K562 (cell line): Measurements from ENCODE around the gene CD8A.
"Not testable (repeated sequence)": the region's sequence is repeated elsewhere in the genome, so short reads cannot be mapped to it uniquely, and the experiment has no call there.

Experiments
- BACH1 ChIP-seq: fragments of 200-800 bp; sonication (Bioruptor generic); IDR thresholded peaks from 2 replicates; pipeline ENCODE4 v1.6.1; 2016; ENCODE audit warnings: missing genetic modification characterization, missing compliant biosample characterization
- HMGN3 ChIP-seq: IDR thresholded peaks from 2 replicates; pipeline ENCODE4 v1.6.1; 2011; ENCODE audit warnings: borderline replicate concordance, low read depth, mild to moderate bottlenecking, mixed read lengths, low read length; ENCODE audit not compliant: insufficient read length; ENCODE audit errors: extremely low read depth
- HNRNPK ChIP-seq: fragments of 200-400 bp; formaldehyde crosslinking; IDR thresholded peaks from one replicate; pipeline ENCODE4 v1.6.1; 2018; ENCODE audit warnings: mild to moderate bottlenecking, low read depth, low read length; ENCODE audit not compliant: poor library complexity, severe bottlenecking
- MYNN ChIP-seq, 2 experiments: sonication (generic); formaldehyde crosslinking in 1 of 2; IDR thresholded peaks; 2 replicates each; pipeline versions ENCODE4 v1.5.0 to v1.6.1; 2016 to 2020; ENCODE audit warnings: antibody characterized with exemption in 1 of 2, missing genetic modification reagents in 1 of 2
- NFE2L1 ChIP-seq: fragments of 450-650 bp; IDR thresholded peaks from 2 replicates; pipeline ENCODE4 v1.6.1; 2016; ENCODE audit warnings: missing genetic modification characterization, low read depth, mild to moderate bottlenecking, missing compliant biosample characterization, moderate library complexity, borderline replicate concordance
- NFYB ChIP-seq: IDR thresholded peaks from 2 replicates; pipeline ENCODE4 v1.6.1; 2011; ENCODE audit warnings: mild to moderate bottlenecking, moderate library complexity; ENCODE audit not compliant: insufficient read length; ENCODE audit errors: extremely low read depth
- NKRF ChIP-seq: fragments of 450-650 bp; IDR thresholded peaks from 2 replicates; pipeline ENCODE4 v1.6.1; 2016; ENCODE audit warnings: borderline replicate concordance
- NR1H2 ChIP-seq: sonication (generic); formaldehyde crosslinking; IDR thresholded peaks from 2 replicates; pipeline ENCODE4 v1.4.0; 2020; ENCODE audit warnings: mild to moderate bottlenecking, missing genetic modification reagents
- NR2C2 ChIP-seq, 2 experiments: fragments of 200-800 bp in 1 of 2; sonication (Bioruptor generic) in 1 of 2; sonication (generic) in 1 of 2; formaldehyde crosslinking in 1 of 2; IDR thresholded peaks; 2 replicates each; pipeline versions ENCODE4 v1.6.1 to v1.8.0; 2016 to 2022; ENCODE audit warnings: mild to moderate bottlenecking in 1 of 2, missing compliant biosample characterization in 1 of 2, missing genetic modification characterization in 1 of 2, missing genetic modification reagents in 1 of 2
- POLR2A ChIP-seq: fragments of 450-650 bp; conservative IDR thresholded peaks from 2 replicates; pipeline ENCODE4 v1.6.1; 2016
- TCF7 ChIP-seq: sonication (generic); IDR thresholded peaks from 2 replicates; pipeline ENCODE4 v1.6.1; 2016; ENCODE audit warnings: antibody characterized with exemption, borderline replicate concordance
- ZNF174 ChIP-seq: fragments of 250-450 bp; sonication (Bioruptor Pico); IDR thresholded peaks from 2 replicates; pipeline ENCODE4 v1.4.0; 2020; ENCODE audit warnings: mild to moderate bottlenecking
- TF ChIP-seq, protein P1 (sequence below), 3 experiments: IDR thresholded peaks in 2 of 3; conservative IDR thresholded peaks in 1 of 3; 2 replicates each; pipeline ENCODE4 v1.5.1; 2011 to 2012; ENCODE audit warnings: low read length in 3 of 3, mild to moderate bottlenecking in 3 of 3, control low read depth in 2 of 3, improper control_type of control experiment in 1 of 3, inconsistent platforms in 1 of 3, low read depth in 1 of 3, mixed read lengths in 1 of 3, moderate library complexity in 1 of 3; ENCODE audit not compliant: insufficient read depth in 2 of 3
- TF ChIP-seq, protein P2 (sequence below): fragments of 450-650 bp; conservative IDR thresholded peaks from 2 replicates; pipeline ENCODE4 v1.6.1; 2016; ENCODE audit warnings: missing genetic modification characterization, low read depth, mild to moderate bottlenecking, missing compliant biosample characterization, moderate library complexity

DNA sequence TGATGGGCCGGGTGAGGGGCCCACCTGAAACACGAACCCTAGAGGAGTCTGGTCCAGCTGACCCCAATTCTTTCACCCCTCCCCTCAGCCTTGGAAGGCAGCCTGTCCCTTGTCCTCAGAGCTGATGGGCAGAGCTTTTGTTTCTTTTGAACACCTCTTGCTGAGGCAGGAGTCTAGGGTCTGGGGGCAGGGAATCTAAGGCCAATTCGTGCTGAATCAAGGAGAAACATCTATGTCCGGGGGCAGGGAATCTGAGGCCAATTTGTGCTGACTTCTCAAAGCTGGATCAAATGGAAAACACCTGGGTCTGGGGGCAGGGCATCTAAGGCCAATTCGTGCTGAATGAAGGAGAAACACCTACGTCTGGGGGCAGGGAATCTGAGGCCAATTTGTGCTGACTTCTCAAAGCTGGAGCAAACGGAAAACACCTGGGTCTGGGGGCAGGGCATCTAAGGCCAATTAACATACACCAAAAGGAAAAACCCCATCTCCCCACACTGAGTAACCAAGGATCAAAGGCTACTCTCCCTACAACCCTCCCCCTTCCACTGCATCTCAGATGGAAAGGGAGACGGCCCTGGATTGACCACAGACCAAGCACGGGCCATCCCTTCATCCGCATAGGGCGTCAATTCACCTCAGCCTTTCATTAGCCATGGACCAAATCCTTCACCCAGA lies 49.3 kb upstream of the CD8A start:
- TF ChIP-seq HMGN3; POLR2A; NR2C2 (CRISPR knock-in tag; IDR thresholded peaks at IDR 0.05); NR2C2 (tag; IDR thresholded peaks at IDR 0.05); NR1H2 (CRISPR knock-in tag); HNRNPK; MYNN (IDR thresholded peaks at IDR 0.05); MYNN (CRISPR knock-in tag; IDR thresholded peaks at IDR 0.05); ZNF174; TCF7; NKRF; BACH1 (tag); NFE2L1 (tag); NFYB: not testable (repeated sequence)
- TF ChIP-seq, protein P1, sequence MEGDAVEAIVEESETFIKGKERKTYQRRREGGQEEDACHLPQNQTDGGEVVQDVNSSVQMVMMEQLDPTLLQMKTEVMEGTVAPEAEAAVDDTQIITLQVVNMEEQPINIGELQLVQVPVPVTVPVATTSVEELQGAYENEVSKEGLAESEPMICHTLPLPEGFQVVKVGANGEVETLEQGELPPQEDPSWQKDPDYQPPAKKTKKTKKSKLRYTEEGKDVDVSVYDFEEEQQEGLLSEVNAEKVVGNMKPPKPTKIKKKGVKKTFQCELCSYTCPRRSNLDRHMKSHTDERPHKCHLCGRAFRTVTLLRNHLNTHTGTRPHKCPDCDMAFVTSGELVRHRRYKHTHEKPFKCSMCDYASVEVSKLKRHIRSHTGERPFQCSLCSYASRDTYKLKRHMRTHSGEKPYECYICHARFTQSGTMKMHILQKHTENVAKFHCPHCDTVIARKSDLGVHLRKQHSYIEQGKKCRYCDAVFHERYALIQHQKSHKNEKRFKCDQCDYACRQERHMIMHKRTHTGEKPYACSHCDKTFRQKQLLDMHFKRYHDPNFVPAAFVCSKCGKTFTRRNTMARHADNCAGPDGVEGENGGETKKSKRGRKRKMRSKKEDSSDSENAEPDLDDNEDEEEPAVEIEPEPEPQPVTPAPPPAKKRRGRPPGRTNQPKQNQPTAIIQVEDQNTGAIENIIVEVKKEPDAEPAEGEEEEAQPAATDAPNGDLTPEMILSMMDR (IDR thresholded peaks at IDR 0.05 in 2 of 3, conservative IDR thresholded peaks at IDR 0.05 in 1 of 3; ENCODE audit: insufficient read depth in 2 of 3, low read depth in 1 of 3, low read length in 3 of 3): not testable (repeated sequence)
- TF ChIP-seq, protein P2, sequence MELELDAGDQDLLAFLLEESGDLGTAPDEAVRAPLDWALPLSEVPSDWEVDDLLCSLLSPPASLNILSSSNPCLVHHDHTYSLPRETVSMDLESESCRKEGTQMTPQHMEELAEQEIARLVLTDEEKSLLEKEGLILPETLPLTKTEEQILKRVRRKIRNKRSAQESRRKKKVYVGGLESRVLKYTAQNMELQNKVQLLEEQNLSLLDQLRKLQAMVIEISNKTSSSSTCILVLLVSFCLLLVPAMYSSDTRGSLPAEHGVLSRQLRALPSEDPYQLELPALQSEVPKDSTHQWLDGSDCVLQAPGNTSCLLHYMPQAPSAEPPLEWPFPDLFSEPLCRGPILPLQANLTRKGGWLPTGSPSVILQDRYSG (tag): not testable (repeated sequence)
